HepG2 (cell line): ENCODE data around the gene EFNA2. TPM values are rescaled to one million over a fixed set of nuclear protein-coding genes. Genes with fewer than 3 reads are reported as not detected.

Source experiments
- ELF1 ChIP-seq: sonication (generic); formaldehyde crosslinking; IDR thresholded peaks from 2 replicates; pipeline ENCODE4 v1.4.0; 2020; ENCODE audit warnings: missing genetic modification reagents
- ELF3 ChIP-seq: IDR thresholded peaks from 2 replicates; pipeline ENCODE4 v1.6.1; 2016; ENCODE audit warnings: missing genetic modification reagents, missing compliant biosample characterization
- U2AF2 ChIP-seq: fragments of 200-400 bp; formaldehyde crosslinking; IDR thresholded peaks from 2 replicates; pipeline ENCODE4 v1.6.1; 2017; ENCODE audit warnings: low read depth, mild to moderate bottlenecking, low read length
- ZNF256 ChIP-seq: sonication (generic); formaldehyde crosslinking; conservative IDR thresholded peaks from 2 replicates; pipeline ENCODE4 v1.4.0; 2020; ENCODE audit warnings: missing genetic modification reagents
- ZNF543 ChIP-seq: sonication (generic); formaldehyde crosslinking; IDR thresholded peaks from 2 replicates; pipeline ENCODE4 v1.4.0; 2020; ENCODE audit warnings: mild to moderate bottlenecking, missing genetic modification reagents
- ZNF674 ChIP-seq: sonication (generic); formaldehyde crosslinking; IDR thresholded peaks from 2 replicates; pipeline ENCODE4 v1.5.0; 2020; ENCODE audit warnings: low read depth, mild to moderate bottlenecking, missing genetic modification reagents
- ZSCAN31 ChIP-seq: sonication (generic); formaldehyde crosslinking; IDR thresholded peaks from 2 replicates; pipeline ENCODE4 v1.5.0; 2020; ENCODE audit warnings: low read depth, mild to moderate bottlenecking, missing genetic modification reagents
- polyA plus RNA-seq, 8 experiments: library from polyadenylated mRNA; depleted of rRNA in 3 of 8; stranded (reverse) in 7 of 8; unstranded in 1 of 8; fragments of >200 nt; fragmentation: Illumina TruSeq in 4 of 8; extraction: Trizol in 4 of 8; gene quantifications; 2 replicates each; pipeline versions ENCODE4 v1.2.1 to v1.2.3, GENCODE V29; 2011 to 2016; ENCODE audit warnings: low read depth in 4 of 8, missing spikeins in 1 of 8, mixed read lengths in 1 of 8; ENCODE audit not compliant: insufficient read depth in 1 of 8
- total RNA-seq, 5 experiments: library from RNA; depleted of rRNA; stranded (reverse); fragments of >200 nt; fragmentation: Illumina TruSeq; extraction: Trizol; gene quantifications; 2 replicates each; pipeline ENCODE4 v1.2.3, GENCODE V29; 2016; ENCODE audit warnings: low read depth in 1 of 5
- TF ChIP-seq, protein P1 (sequence below): sonication (generic); formaldehyde crosslinking; IDR thresholded peaks from 2 replicates; pipeline ENCODE4 v1.4.0; 2020; ENCODE audit warnings: low read depth, mild to moderate bottlenecking, missing genetic modification reagents
- TF ChIP-seq, protein P2 (sequence below): IDR thresholded peaks from 2 replicates; pipeline ENCODE4 v1.6.1; 2018; ENCODE audit warnings: missing genetic modification reagents, mild to moderate bottlenecking, missing compliant biosample characterization
- TF ChIP-seq, protein P3 (sequence below): sonication (generic); formaldehyde crosslinking; IDR thresholded peaks from 2 replicates; pipeline ENCODE4 v1.4.0; 2020; ENCODE audit warnings: missing genetic modification reagents
- TF ChIP-seq, protein P4 (sequence below): sonication (generic); formaldehyde crosslinking; IDR thresholded peaks from 2 replicates; pipeline ENCODE4 v1.5.0; 2020; ENCODE audit warnings: mild to moderate bottlenecking, missing genetic modification reagents, borderline replicate concordance
- TF ChIP-seq, protein P5 (sequence below): sonication (generic); formaldehyde crosslinking; IDR thresholded peaks from 2 replicates; pipeline ENCODE4 v1.5.0; 2020; ENCODE audit warnings: mild to moderate bottlenecking, missing genetic modification reagents, borderline replicate concordance

Gene EFNA2
- total and polyA plus RNA-seq, 2 of the 13 experiments (the other 11 are each of a cell fraction or from before 2014, with no cell fraction given), result 6.0 to 9.9 TPM

DNA sequence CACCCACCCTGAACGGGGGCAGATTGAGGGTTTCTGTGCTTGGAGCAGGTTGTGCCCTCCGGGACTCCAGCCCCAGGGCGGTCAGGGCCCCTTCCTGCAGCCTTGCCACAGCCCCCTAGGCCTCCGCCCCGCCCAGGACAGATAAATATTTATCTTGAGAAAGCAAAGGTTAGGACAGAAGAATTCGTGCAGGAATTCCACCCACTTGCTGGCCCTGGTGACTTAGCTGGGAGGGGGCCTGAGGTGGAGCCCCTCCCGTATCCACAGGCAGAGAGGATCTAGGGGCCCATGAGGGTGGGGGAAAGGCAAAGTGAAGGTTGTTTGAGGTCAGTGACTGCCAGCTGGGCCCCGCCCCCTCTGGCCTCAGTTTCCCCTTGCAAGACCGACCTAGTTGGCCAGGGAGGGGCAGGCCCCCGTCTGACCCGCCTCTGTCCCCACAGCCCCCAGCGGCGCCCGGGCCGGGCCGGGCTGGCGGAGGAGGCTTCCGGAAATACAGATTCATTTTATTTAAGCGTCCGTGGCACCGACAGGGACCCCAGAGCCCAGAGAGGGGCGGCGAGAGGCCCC, 32.1 kb upstream of the EFNA2 start (continued):
- TF ChIP-seq, protein P1, sequence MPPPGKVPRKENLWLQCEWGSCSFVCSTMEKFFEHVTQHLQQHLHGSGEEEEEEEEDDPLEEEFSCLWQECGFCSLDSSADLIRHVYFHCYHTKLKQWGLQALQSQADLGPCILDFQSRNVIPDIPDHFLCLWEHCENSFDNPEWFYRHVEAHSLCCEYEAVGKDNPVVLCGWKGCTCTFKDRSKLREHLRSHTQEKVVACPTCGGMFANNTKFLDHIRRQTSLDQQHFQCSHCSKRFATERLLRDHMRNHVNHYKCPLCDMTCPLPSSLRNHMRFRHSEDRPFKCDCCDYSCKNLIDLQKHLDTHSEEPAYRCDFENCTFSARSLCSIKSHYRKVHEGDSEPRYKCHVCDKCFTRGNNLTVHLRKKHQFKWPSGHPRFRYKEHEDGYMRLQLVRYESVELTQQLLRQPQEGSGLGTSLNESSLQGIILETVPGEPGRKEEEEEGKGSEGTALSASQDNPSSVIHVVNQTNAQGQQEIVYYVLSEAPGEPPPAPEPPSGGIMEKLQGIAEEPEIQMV, result peak; percentile 29; the same call in 1 of the 2 replicates
- TF ChIP-seq ZSCAN31 (no peak), ZNF543 (CRISPR knock-in tag) (no peak), ELF1 (CRISPR knock-in tag) (no peak), ZNF674 (CRISPR knock-in tag) (no peak), ELF3 (CRISPR knock-in tag) (peak; percentile 39; the same call in 1 of the 2 replicates), U2AF2 (no peak), ZNF256 (no peak)
- TF ChIP-seq, protein P2, sequence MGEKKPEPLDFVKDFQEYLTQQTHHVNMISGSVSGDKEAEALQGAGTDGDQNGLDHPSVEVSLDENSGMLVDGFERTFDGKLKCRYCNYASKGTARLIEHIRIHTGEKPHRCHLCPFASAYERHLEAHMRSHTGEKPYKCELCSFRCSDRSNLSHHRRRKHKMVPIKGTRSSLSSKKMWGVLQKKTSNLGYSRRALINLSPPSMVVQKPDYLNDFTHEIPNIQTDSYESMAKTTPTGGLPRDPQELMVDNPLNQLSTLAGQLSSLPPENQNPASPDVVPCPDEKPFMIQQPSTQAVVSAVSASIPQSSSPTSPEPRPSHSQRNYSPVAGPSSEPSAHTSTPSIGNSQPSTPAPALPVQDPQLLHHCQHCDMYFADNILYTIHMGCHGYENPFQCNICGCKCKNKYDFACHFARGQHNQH, result no peak; the same call in 1 of the 2 replicates
- TF ChIP-seq, protein P3, sequence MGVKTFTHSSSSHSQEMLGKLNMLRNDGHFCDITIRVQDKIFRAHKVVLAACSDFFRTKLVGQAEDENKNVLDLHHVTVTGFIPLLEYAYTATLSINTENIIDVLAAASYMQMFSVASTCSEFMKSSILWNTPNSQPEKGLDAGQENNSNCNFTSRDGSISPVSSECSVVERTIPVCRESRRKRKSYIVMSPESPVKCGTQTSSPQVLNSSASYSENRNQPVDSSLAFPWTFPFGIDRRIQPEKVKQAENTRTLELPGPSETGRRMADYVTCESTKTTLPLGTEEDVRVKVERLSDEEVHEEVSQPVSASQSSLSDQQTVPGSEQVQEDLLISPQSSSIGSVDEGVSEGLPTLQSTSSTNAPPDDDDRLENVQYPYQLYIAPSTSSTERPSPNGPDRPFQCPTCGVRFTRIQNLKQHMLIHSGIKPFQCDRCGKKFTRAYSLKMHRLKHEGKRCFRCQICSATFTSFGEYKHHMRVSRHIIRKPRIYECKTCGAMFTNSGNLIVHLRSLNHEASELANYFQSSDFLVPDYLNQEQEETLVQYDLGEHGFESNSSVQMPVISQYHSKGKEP (CRISPR knock-in tag), result no peak
- TF ChIP-seq, protein P4, sequence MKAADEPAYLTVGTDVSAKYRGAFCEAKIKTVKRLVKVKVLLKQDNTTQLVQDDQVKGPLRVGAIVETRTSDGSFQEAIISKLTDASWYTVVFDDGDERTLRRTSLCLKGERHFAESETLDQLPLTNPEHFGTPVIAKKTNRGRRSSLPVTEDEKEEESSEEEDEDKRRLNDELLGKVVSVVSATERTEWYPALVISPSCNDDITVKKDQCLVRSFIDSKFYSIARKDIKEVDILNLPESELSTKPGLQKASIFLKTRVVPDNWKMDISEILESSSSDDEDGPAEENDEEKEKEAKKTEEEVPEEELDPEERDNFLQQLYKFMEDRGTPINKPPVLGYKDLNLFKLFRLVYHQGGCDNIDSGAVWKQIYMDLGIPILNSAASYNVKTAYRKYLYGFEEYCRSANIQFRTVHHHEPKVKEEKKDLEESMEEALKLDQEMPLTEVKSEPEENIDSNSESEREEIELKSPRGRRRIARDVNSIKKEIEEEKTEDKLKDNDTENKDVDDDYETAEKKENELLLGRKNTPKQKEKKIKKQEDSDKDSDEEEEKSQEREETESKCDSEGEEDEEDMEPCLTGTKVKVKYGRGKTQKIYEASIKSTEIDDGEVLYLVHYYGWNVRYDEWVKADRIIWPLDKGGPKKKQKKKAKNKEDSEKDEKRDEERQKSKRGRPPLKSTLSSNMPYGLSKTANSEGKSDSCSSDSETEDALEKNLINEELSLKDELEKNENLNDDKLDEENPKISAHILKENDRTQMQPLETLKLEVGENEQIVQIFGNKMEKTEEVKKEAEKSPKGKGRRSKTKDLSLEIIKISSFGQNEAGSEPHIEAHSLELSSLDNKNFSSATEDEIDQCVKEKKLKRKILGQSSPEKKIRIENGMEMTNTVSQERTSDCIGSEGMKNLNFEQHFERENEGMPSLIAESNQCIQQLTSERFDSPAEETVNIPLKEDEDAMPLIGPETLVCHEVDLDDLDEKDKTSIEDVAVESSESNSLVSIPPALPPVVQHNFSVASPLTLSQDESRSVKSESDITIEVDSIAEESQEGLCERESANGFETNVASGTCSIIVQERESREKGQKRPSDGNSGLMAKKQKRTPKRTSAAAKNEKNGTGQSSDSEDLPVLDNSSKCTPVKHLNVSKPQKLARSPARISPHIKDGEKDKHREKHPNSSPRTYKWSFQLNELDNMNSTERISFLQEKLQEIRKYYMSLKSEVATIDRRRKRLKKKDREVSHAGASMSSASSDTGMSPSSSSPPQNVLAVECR, result peak; percentile 56
- TF ChIP-seq, protein P5, sequence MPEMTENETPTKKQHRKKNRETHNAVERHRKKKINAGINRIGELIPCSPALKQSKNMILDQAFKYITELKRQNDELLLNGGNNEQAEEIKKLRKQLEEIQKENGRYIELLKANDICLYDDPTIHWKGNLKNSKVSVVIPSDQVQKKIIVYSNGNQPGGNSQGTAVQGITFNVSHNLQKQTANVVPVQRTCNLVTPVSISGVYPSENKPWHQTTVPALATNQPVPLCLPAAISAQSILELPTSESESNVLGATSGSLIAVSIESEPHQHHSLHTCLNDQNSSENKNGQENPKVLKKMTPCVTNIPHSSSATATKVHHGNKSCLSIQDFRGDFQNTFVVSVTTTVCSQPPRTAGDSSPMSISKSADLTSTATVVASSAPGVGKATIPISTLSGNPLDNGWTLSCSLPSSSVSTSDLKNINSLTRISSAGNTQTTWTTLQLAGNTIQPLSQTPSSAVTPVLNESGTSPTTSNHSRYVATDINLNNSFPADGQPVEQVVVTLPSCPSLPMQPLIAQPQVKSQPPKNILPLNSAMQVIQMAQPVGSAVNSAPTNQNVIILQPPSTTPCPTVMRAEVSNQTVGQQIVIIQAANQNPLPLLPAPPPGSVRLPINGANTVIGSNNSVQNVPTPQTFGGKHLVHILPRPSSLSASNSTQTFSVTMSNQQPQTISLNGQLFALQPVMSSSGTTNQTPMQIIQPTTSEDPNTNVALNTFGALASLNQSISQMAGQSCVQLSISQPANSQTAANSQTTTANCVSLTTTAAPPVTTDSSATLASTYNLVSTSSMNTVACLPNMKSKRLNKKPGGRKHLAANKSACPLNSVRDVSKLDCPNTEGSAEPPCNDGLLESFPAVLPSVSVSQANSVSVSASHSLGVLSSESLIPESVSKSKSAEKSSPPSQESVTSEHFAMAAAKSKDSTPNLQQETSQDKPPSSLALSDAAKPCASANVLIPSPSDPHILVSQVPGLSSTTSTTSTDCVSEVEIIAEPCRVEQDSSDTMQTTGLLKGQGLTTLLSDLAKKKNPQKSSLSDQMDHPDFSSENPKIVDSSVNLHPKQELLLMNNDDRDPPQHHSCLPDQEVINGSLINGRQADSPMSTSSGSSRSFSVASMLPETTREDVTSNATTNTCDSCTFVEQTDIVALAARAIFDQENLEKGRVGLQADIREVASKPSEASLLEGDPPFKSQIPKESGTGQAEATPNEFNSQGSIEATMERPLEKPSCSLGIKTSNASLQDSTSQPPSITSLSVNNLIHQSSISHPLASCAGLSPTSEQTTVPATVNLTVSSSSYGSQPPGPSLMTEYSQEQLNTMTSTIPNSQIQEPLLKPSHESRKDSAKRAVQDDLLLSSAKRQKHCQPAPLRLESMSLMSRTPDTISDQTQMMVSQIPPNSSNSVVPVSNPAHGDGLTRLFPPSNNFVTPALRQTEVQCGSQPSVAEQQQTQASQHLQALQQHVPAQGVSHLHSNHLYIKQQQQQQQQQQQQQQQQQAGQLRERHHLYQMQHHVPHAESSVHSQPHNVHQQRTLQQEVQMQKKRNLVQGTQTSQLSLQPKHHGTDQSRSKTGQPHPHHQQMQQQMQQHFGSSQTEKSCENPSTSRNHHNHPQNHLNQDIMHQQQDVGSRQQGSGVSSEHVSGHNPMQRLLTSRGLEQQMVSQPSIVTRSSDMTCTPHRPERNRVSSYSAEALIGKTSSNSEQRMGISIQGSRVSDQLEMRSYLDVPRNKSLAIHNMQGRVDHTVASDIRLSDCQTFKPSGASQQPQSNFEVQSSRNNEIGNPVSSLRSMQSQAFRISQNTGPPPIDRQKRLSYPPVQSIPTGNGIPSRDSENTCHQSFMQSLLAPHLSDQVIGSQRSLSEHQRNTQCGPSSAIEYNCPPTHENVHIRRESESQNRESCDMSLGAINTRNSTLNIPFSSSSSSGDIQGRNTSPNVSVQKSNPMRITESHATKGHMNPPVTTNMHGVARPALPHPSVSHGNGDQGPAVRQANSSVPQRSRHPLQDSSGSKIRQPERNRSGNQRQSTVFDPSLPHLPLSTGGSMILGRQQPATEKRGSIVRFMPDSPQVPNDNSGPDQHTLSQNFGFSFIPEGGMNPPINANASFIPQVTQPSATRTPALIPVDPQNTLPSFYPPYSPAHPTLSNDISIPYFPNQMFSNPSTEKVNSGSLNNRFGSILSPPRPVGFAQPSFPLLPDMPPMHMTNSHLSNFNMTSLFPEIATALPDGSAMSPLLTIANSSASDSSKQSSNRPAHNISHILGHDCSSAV (CRISPR knock-in tag), result no peak
